GM12864 (cell line): ENCODE data around the gene LRRC2.
"Not testable (repeated sequence)": the region's sequence is repeated elsewhere in the genome, so short reads cannot be mapped to it uniquely, and the experiment has no call there.

Source experiments
- DNase-seq: peaks from one replicate; pipeline ENCODE4 v3.0.0-alpha.2; 2011; ENCODE audit warnings: low read depth
- H3K4me3 ChIP-seq: 2 replicates; pipeline ENCODE4 v1.5.1; 2011; ENCODE audit warnings: mild to moderate bottlenecking, low read depth, low read length, control low read depth
- TF ChIP-seq, protein P1 (sequence below): IDR thresholded peaks from 2 replicates; pipeline ENCODE4 v1.5.1; 2011; ENCODE audit warnings: low read depth, mild to moderate bottlenecking, moderate library complexity, low read length, control low read depth, inconsistent platforms; ENCODE audit errors: missing control alignments

Gene LRRC2

DNA sequence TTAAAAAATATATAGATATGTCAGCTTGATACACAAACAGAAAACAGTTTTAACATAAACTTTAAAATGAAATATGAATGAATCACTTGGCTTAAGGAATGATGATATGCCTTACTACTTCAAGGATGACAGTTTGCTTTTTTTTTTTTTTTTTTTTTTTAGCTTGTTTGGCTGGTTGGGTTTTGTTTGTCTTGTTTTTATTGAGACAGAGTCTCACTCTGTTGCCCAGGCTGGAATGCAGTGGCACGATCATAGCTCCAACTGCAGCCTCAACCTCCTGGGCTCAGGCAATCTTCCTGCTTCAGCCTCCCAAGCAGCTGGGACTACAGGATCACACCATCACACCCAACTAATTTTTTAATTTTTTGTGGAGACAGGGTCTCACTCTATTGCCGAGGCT lies 14.5 kb downstream of the LRRC2 start:
- TF ChIP-seq, protein P1, sequence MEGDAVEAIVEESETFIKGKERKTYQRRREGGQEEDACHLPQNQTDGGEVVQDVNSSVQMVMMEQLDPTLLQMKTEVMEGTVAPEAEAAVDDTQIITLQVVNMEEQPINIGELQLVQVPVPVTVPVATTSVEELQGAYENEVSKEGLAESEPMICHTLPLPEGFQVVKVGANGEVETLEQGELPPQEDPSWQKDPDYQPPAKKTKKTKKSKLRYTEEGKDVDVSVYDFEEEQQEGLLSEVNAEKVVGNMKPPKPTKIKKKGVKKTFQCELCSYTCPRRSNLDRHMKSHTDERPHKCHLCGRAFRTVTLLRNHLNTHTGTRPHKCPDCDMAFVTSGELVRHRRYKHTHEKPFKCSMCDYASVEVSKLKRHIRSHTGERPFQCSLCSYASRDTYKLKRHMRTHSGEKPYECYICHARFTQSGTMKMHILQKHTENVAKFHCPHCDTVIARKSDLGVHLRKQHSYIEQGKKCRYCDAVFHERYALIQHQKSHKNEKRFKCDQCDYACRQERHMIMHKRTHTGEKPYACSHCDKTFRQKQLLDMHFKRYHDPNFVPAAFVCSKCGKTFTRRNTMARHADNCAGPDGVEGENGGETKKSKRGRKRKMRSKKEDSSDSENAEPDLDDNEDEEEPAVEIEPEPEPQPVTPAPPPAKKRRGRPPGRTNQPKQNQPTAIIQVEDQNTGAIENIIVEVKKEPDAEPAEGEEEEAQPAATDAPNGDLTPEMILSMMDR, result no peak
- H3K4me3 ChIP-seq, result no peak overlapping the region
- DNase-seq, result no peak

DNA sequence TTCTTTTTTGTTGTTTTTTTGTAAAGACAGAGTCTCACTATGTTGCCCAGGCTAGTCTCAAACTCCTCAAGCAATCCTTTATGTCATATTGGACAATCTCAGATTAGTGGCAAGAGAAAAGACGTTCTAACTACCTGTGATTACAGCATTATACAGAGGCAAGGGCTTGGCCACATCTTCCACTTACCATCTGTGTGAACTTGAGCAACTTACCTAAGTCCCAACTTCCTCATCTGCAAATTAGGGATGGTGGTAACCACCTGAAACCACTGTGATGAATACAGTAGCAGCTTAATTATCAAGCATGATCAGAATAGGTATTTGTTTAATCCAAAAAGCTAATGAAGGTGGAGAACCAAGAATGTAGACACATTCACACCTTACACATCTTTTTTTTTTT lies 16.1 kb downstream of the LRRC2 start:
- TF ChIP-seq, protein P1, result no peak
- no peak overlapping the region for H3K4me3 ChIP-seq
- DNase-seq, result no peak

DNA sequence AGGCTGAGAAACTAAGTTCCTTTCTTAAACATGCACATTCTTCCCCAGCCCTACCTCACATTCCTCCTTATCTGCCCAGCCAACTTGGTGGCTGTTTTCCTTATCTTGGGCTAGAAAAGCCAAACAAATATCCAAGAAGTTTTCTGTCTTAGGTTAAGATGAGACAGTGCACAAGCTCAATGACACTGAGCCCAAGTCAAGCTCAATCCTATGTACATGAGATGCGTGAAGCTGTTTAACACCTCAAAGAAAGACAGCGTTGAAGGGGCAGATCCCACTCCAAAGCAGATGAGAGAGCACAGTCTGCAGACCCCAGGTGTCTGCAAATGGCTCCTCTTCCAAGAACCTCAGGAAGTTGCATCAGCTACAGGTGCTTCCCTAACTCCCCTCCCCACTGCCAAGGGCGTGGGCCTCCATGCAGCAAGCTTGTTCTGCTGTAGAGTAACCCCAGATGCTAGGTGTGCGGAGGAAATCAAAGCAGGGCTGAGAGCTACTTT lies 16.6 kb downstream of the LRRC2 start:
- H3K4me3 ChIP-seq, result no peak overlapping the region
- TF ChIP-seq, protein P1, result no peak
- DNase-seq, result no peak

DNA sequence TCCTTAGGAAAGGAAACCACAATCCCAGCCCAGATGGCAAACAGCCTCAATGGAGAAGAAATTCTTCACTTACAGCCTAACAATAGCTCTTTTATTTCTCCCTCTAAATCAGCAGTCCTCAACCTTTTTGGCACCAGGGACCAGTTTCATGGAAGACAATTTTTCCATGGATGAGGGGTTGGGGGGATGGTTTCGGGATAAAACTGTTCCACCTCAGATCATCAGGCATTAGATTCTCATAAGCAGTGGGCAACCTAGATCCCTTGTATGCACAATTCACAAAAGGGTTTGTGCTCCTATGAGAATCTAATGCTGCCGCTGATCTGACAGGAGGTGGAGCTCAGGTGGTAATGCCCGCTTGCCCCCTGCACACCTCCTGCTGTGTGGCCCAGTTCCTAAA lies 17.5 kb downstream of the LRRC2 start:
- not testable (repeated sequence) for DNase-seq, H3K4me3 ChIP-seq

DNA sequence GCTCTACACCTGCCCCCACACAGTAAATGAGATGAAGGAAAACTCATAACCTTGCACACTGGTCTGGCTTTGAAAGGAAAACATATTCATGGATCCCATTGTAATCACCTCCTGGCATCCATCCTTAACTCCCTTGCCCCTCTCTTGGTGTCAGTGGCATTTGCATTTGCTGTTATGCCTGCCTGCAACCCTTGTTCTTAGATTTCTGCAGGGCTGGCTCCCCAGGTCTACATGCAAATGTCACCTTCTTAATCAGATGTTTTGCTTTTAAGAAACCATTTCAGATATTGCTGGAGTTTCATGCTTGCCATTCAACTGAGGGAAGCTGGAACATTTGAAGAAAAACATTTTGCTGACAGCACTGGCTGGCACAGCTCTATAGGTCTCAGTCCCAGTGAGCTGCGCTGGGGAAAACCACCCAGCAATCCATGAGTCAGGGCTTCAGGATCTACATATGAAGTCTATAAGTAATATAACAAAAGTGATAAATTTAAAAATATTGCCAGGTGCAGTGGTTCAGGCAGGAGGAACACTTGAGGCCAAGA lies 19.1 kb downstream of the LRRC2 start:
- TF ChIP-seq, protein P1, result no peak
- DNase-seq, result no peak
- H3K4me3 ChIP-seq, result no peak overlapping the region

DNA sequence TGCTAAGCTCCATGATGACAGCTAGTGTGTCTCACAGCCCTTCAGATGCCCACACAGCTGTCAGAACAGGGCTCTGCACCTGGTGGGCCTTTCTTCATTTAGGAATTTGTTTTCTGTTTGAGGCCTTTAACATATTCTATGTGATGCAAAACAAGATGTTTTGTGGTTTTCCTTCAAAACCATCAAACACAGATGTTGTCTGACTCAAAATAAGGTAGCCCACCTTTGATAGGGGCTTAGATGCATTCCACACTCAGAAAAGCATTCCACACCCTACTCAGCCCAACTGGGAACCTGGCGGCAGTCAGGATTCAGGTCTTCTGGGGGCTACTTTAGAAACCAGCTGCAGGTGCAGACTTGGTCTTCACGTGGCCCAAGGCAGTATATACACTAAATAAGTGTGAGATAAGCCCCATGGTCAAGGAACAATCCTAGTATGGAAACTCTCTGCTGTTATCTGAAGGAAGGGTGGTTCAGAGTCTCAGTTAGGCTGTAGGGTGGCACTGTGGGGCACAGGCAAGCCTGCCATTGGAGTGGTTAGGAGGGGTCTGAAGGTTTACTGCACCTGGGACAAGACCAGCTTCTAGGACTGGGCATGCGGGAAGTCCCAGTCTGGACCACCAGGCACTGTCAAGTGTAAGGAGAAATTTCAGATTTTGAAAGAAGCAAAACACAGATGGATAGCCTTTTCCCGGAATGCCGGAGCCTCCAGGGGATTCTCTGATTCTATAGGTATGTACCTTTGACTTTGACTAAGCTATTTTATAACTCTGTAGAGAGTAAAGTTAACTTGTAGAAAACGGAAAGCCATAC lies 20.1 kb downstream of the LRRC2 start:
- TF ChIP-seq, protein P1, result no peak
- DNase-seq, result no peak
- no peak overlapping the region for H3K4me3 ChIP-seq

DNA sequence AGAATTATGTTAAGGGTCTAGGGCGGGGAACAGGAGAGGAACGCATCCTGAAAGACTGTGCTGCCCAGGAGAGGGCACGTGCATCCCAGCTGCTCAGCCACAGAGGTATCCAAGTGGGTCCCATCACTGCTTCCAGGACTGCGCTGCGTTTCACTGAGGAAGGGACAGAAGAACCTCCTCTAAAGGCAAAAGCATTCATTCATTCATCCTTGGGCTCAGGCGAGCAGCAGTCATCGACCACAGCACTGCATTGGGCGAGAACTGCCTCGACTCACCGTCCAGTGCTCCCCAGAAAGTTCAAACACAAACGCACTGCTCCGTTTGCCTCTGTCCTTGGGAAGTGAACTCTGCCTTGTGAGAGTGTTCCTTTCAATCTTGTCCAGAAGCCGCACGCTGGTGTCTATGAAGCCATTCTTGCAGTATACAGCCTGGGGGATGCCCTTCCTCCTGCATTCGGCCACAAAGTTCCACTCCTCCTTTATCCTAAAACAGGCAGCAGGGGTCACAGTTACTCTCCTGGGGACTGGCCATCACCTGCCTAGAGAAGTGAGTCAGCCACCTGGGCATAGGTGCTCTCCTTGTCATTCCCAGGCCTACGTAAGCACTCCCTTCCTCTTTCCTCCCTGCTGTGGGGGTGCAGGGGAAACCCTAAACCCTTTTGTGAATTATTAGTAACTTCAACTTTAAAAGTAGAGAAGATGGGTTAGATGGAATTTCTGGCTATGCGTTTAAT lies 21.2 kb downstream of the LRRC2 start:
- DNase-seq, result no peak
- TF ChIP-seq, protein P1, result no peak
- H3K4me3 ChIP-seq, result no peak overlapping the region
